NB4 (cell line): ENCODE results near the gene RARRES1.

Source experiments
- POLR2A ChIP-seq: IDR thresholded peaks from 2 replicates; pipeline ENCODE4 v1.6.1; 2011; ENCODE audit warnings: mild to moderate bottlenecking; ENCODE audit not compliant: insufficient read length; ENCODE audit errors: extremely low read depth
- TF ChIP-seq, protein P1 (sequence below): IDR thresholded peaks from one replicate; pipeline ENCODE4 v1.5.1; 2012; ENCODE audit warnings: low read depth, low read length

DNA sequence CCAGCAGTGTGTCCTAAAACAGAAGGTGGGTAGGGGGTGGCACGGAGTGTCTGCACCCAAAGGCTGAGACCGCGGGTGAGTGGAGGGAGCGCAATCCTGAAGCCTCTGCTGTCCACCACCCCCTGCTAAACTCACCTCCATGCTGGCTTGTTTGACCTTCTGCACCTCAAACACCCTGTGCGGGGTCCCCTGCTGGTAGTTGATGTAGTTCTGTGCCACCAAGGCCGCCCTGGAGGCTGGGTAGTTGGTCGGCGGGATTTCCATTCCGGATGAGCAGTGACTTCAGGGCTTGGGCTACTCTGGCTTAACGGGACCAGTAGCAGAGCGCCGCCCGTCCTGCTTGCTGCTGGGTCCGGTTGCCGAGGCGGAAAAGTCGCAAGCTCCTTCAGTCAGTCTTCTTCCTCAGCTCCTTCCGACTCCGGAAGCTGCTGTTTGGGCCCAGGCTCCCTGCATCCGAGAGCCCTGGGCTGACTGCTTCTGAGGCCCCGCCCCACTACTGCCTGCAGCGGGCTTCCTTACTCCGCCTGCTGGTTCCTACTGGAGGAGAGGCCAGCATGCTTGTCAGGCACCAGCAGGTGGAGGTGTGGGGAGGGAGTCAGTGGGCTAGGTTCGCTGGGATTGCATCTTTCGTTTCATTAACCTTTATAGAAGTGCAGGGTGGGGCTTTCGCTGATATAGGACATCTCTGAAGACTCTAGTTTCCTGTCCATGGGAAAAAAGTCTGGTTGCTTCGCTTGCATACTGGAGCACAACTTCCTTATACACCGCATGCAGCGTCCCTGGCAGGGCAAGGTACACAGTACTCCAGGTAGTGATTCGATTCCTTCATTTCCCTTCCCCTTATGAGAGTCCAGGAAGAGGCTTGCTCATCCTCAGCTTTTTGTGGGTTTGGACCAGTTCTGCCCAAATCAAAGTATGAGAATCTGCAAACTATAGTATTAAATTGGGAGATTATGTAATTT, 59.8 kb downstream of the RARRES1 start, which contains the start of gene LXN:
- TF ChIP-seq, protein P1, sequence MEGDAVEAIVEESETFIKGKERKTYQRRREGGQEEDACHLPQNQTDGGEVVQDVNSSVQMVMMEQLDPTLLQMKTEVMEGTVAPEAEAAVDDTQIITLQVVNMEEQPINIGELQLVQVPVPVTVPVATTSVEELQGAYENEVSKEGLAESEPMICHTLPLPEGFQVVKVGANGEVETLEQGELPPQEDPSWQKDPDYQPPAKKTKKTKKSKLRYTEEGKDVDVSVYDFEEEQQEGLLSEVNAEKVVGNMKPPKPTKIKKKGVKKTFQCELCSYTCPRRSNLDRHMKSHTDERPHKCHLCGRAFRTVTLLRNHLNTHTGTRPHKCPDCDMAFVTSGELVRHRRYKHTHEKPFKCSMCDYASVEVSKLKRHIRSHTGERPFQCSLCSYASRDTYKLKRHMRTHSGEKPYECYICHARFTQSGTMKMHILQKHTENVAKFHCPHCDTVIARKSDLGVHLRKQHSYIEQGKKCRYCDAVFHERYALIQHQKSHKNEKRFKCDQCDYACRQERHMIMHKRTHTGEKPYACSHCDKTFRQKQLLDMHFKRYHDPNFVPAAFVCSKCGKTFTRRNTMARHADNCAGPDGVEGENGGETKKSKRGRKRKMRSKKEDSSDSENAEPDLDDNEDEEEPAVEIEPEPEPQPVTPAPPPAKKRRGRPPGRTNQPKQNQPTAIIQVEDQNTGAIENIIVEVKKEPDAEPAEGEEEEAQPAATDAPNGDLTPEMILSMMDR: no peak
- no peak for TF ChIP-seq POLR2A
